Sigmoid colon (tissue), 7 donors: Measurements from ENCODE around the gene ARID2. TPM values are rescaled to one million over a fixed set of nuclear protein-coding genes. Genes with fewer than 3 reads are reported as not detected.

Experiments
- DNase-seq: peaks from one replicate; pipeline ENCODE4 v3.0.0-alpha.2; 2019
- H3K27ac ChIP-seq, 4 donors: fragments of 200-600 bp; sonication (generic); one replicate each; pipeline ENCODE4 v1.5.1; 2016 to 2019; ENCODE audit warnings: mild to moderate bottlenecking in 1 of 4
- H3K27me3 ChIP-seq, 3 donors: fragments of 200-600 bp; sonication (generic); one replicate each; pipeline ENCODE4 v1.5.1; 2019; ENCODE audit warnings: mild to moderate bottlenecking in 1 of 3
- H3K36me3 ChIP-seq, 4 donors: fragments of 200-600 bp; sonication (generic); one replicate each; pipeline ENCODE4 v1.5.1; 2016 to 2019
- H3K4me1 ChIP-seq, 4 donors: fragments of 200-600 bp; sonication (generic); one replicate each; pipeline ENCODE4 v1.5.1; 2017 to 2019
- H3K4me3 ChIP-seq, 4 donors: fragments of 200-600 bp; sonication (generic); one replicate each; pipeline ENCODE4 v1.5.1; 2017 to 2019; ENCODE audit warnings: mild to moderate bottlenecking in 2 of 4, moderate library complexity in 1 of 4
- H3K9me3 ChIP-seq, 4 donors: fragments of 200-600 bp in 3 of 4; sonication (generic) in 3 of 4; one replicate each; pipeline versions ENCODE4 v1.5.1 to v1.6.1; 2013 to 2019
- CTCF ChIP-seq, 4 experiments: fragments of 450-650 bp in 3 of 4; fragments of 200-600 bp in 1 of 4; IDR thresholded peaks; one replicate each; pipeline ENCODE4 v1.5.1; 2016 to 2019; ENCODE audit warnings: antibody characterized with exemption in 4 of 4, mild to moderate bottlenecking in 3 of 4, moderate library complexity in 2 of 4
- EP300 ChIP-seq, 4 donors: sonication (generic); formaldehyde crosslinking; IDR thresholded peaks; one replicate each; pipeline ENCODE4 v1.6.1; 2017; ENCODE audit warnings: antibody characterized with exemption in 4 of 4
- POLR2A ChIP-seq, 2 donors: fragments of 450-650 bp; IDR thresholded peaks; one replicate each; pipeline ENCODE4 v1.6.1; 2016; ENCODE audit warnings: antibody characterized with exemption in 2 of 2, mild to moderate bottlenecking in 2 of 2, moderate library complexity in 2 of 2
- POLR2AphosphoS5 ChIP-seq, 4 donors: sonication (generic); formaldehyde crosslinking; IDR thresholded peaks; one replicate each; pipeline ENCODE4 v1.6.1; 2017; ENCODE audit warnings: antibody characterized with exemption in 4 of 4
- WGBS, 2 donors: extraction: QIAGEN DNeasy Blood & Tissue Kit; methylation state at CpG; one replicate each; pipeline ENCODE4 v1.1.7; 2013; 5-methylcytosine and 5-hydroxymethylcytosine counted together
- intact Hi-C: fragments of 100-400 bp; cut with DNase I; formaldehyde crosslinking; loops from one replicate; pipeline ENCODE4 v1.15.1; 2023
- polyA plus RNA-seq, 3 donors: library from polyadenylated mRNA; stranded (reverse); fragments of 200-250 nt; gene quantifications; one replicate each; pipeline ENCODE4 v1.2.3, GENCODE V29; 2013
- total RNA-seq, 4 donors: library from RNA; depleted of rRNA; stranded (reverse); fragments of >200 nt; gene quantifications; one replicate each; pipeline ENCODE4 v1.1.0, GENCODE V29; 2016
- donor health status: healthy with polysubstance abuse.
- donor health status: Bipolar disorder and iron deficiency.
- donor health status: healthy.

ARID2 gene
- total and polyA plus RNA-seq, 7 donors: 3.2 to 42.4 (median 31.0) TPM

- TF ChIP-seq POLR2AphosphoS5 (IDR thresholded peaks at IDR 0.05): no peak
- no peak for TF ChIP-seq EP300 (IDR thresholded peaks at IDR 0.05)
- no peak for TF ChIP-seq CTCF (IDR thresholded peaks at IDR 0.05)
- TF ChIP-seq POLR2A (IDR thresholded peaks at IDR 0.05): no peak
- intact Hi-C loops: no loop called here
Observed at GRCh38 chr12:45852508-45852907, 123.0 kb downstream of the ARID2 start.

GRCh38 chr12:45853550-45853949 is 124.0 kb downstream of the ARID2 start:
- Histone ChIP-seq H3K27me3 (no peaks in the 10 kb centered on the region), H3K9me3 (no peaks in the 10 kb centered on the region), H3K4me3 (no peak overlapping the region), H3K4me1 (peaks cover 0 to 35% (median 9%) of the 10 kb centered on the region in 4 donors), H3K27ac (no peak overlapping the region), H3K36me3 (peaks cover 9 to 42% (median 23%) of the 10 kb centered on the region in 4 donors)
- intact Hi-C loops: no loop called here
- 97 to 98% methylated on average over 3 of the region's 3 CpGs for WGBS, 2 donors
- no peak for DNase-seq
- no peak for TF ChIP-seq POLR2A (IDR thresholded peaks at IDR 0.05)

More at GRCh38 chr12:45852508-45852907, 123.0 kb downstream of the ARID2 start:
- Histone ChIP-seq H3K36me3 (peaks cover 9 to 48% (median 23%) of the 10 kb centered on the region in 4 donors), H3K27me3 (no peaks in the 10 kb centered on the region), H3K9me3 (no peaks in the 10 kb centered on the region), H3K4me1 (peaks cover 0 to 35% (median 9%) of the 10 kb centered on the region in 4 donors), H3K27ac (no peak overlapping the region), H3K4me3 (no peak overlapping the region)
- no peak for DNase-seq
- WGBS, 2 donors: 91 to 97% methylated on average over 7 of the region's 7 CpGs

- intact Hi-C loops: loop anchor here (10.0 kb wide), 1 partner anchor 79 kb away; no protein-coding TSS in a partner anchor
- H3K27me3 ChIP-seq: no peaks in the 10 kb centered on the region
- H3K4me3 ChIP-seq: no peak overlapping the region
- no peaks in the 10 kb centered on the region for H3K9me3 ChIP-seq
- 86 to 88% methylated on average over 2 of the region's 2 CpGs for WGBS, 2 donors
- peak overlapping the region in 2 of 4 donors; percentile 42 to 51 for H3K27ac ChIP-seq
- H3K36me3 ChIP-seq: peaks cover 0 to 10% (median 0%) of the 10 kb centered on the region in 4 donors
- H3K4me1 ChIP-seq: peaks cover 0 to 13% (median 4%) of the 10 kb centered on the region in 4 donors
- DNase-seq: no peak
- TF ChIP-seq CTCF (IDR thresholded peaks at IDR 0.05) (no peak), EP300 (IDR thresholded peaks at IDR 0.05) (no peak), POLR2A (IDR thresholded peaks at IDR 0.05) (no peak), POLR2AphosphoS5 (IDR thresholded peaks at IDR 0.05) (no peak)
Observed at GRCh38 chr12:45863332-45863731, 133.8 kb downstream of the ARID2 start.

- Histone ChIP-seq H3K27ac (no peak overlapping the region), H3K4me3 (no peak overlapping the region), H3K27me3 (no peaks in the 10 kb centered on the region), H3K4me1 (peaks cover 0 to 13% (median 4%) of the 10 kb centered on the region in 4 donors), H3K9me3 (no peaks in the 10 kb centered on the region), H3K36me3 (peaks cover 0 to 18% (median 0%) of the 10 kb centered on the region in 4 donors)
- WGBS, 2 donors: 92 to 95% methylated on average over 1 of the region's 1 CpG
- no peak for DNase-seq
- TF ChIP-seq EP300 (IDR thresholded peaks at IDR 0.05) (no peak), POLR2A (IDR thresholded peaks at IDR 0.05) (no peak), POLR2AphosphoS5 (IDR thresholded peaks at IDR 0.05) (no peak), CTCF (IDR thresholded peaks at IDR 0.05) (no peak)
- intact Hi-C loops: loop anchor here (10.0 kb wide), 1 partner anchor 81 kb away; no protein-coding TSS in a partner anchor
Observed at GRCh38 chr12:45866299-45866698, 136.8 kb downstream of the ARID2 start.

- Histone ChIP-seq H3K27me3 (no peaks in the 10 kb centered on the region), H3K4me1 (no peaks in the 10 kb centered on the region), H3K4me3 (no peak overlapping the region), H3K27ac (no peak overlapping the region), H3K9me3 (no peaks in the 10 kb centered on the region), H3K36me3 (peaks cover 0 to 46% (median 0%) of the 10 kb centered on the region in 4 donors)
- TF ChIP-seq EP300 (IDR thresholded peaks at IDR 0.05): no peak
- TF ChIP-seq POLR2A (IDR thresholded peaks at IDR 0.05): no peak
- TF ChIP-seq POLR2AphosphoS5 (IDR thresholded peaks at IDR 0.05): no peak
- no peak for TF ChIP-seq CTCF (IDR thresholded peaks at IDR 0.05)
- intact Hi-C loops: no loop called here
- DNase-seq: no peak
- WGBS, 2 donors: 81 to 84% methylated on average over 7 of the region's 7 CpGs
Observed at GRCh38 chr12:45872446-45872845, 142.9 kb downstream of the ARID2 start.
